Measurements from ENCODE around the gene POLR1H. TPM values are rescaled to one million over a fixed set of nuclear protein-coding genes. Genes with fewer than 3 reads are reported as not detected.

Gene POLR1H
- total RNA-seq, 1 experiment from 2014 or later = 40.0 TPM

GRCh38 chr6:30112402-30112994 lies 51.4 kb downstream of the POLR1H start:
- TF ChIP-seq CTCF (conservative IDR thresholded peaks at IDR 0.05; ENCODE audit: low read depth, low read length) (no peak), EZH2 (IDR thresholded peaks at IDR 0.05; ENCODE audit: low read length, unreplicated experiment) (no peak)
- H3K27me3 ChIP-seq (ENCODE audit: low read length) = no peaks in the 10 kb centered on the region
- H4K20me1 ChIP-seq (ENCODE audit: low read length) = no peaks in the 10 kb centered on the region
- no peak overlapping the region for H3K4me3 ChIP-seq (ENCODE audit: low read length)
- ChIA-PET POLR2A (ENCODE audit: unreplicated experiment) (no interaction called here), CTCF (no interaction called here)
- peaks cover 8% of the 10 kb centered on the region; the same call in 1 of the 2 replicates for H3K4me1 ChIP-seq (ENCODE audit: insufficient read depth, low read length)
- no peak overlapping the region for H2AFZ ChIP-seq (ENCODE audit: low read length)
- ATAC-seq (no peak), DNase-seq (no peak)
- no peaks in the 10 kb centered on the region for H3K9me3 ChIP-seq (ENCODE audit: low read length)
- H3K9ac ChIP-seq (ENCODE audit: low read length) = no peak overlapping the region
- H3K79me2 ChIP-seq (ENCODE audit: low read length) = no peaks in the 10 kb centered on the region
- H3K4me2 ChIP-seq (ENCODE audit: low read length) = 0 out of 2 replicates have a peak overlapping the region, but pooled peaks have one; percentile 8
- no peak overlapping the region for H3K27ac ChIP-seq (ENCODE audit: low read length)
- H3F3A ChIP-seq (ENCODE audit: low read length, unreplicated experiment) = no peaks in the 10 kb centered on the region
- no peaks in the 10 kb centered on the region for H3K36me3 ChIP-seq (ENCODE audit: low read depth, low read length)
- TSS peak; percentile 65 for BruUV-seq (replicated peaks)
- no peaks in the 10 kb centered on the region for H3K9me2 ChIP-seq (replicated peaks; ENCODE audit: low read length)
- intact Hi-C loops (cut with micrococcal nuclease) = no loop called here

- H4K20me1 ChIP-seq (ENCODE audit: low read length) = no peaks in the 10 kb centered on the region
- H3K9me3 ChIP-seq (ENCODE audit: low read length) = no peaks in the 10 kb centered on the region
- no peaks in the 10 kb centered on the region for H3F3A ChIP-seq (ENCODE audit: low read length, unreplicated experiment)
- H3K36me3 ChIP-seq (ENCODE audit: low read depth, low read length) = no peaks in the 10 kb centered on the region
- ChIA-PET CTCF (interaction anchor here (0.6 kb wide), 1 partner anchor 147 kb away, joined by 10 read pairs; no protein-coding TSS in a partner anchor), POLR2A (ENCODE audit: unreplicated experiment) (no interaction called here)
- 0 out of 2 replicates have a peak within 1 kb of the TSS, but pooled peaks have one; percentile 8 for H3K4me2 ChIP-seq (ENCODE audit: low read length)
- intact Hi-C loops (cut with micrococcal nuclease) = no loop called here
- H3K4me1 ChIP-seq (ENCODE audit: insufficient read depth, low read length) = peaks cover 8% of the 10 kb centered on the region; the same call in 1 of the 2 replicates
- no peak within 1 kb of the TSS for H2AFZ ChIP-seq (ENCODE audit: low read length)
- no peak within 1 kb of the TSS for H3K9ac ChIP-seq (ENCODE audit: low read length)
- H3K4me3 ChIP-seq (ENCODE audit: low read length) = no peak within 1 kb of the TSS
- H3K27me3 ChIP-seq (ENCODE audit: low read length) = no peaks in the 10 kb centered on the region
- H3K79me2 ChIP-seq (ENCODE audit: low read length) = no peaks in the 10 kb centered on the region
- no peaks in the 10 kb centered on the region for H3K9me2 ChIP-seq (replicated peaks; ENCODE audit: low read length)
- no TSS peak for BruUV-seq (replicated peaks)
- ATAC-seq (no peak), DNase-seq (peak; percentile 8)
- TF ChIP-seq EZH2 (IDR thresholded peaks at IDR 0.05; ENCODE audit: low read length, unreplicated experiment) (no peak), CTCF (conservative IDR thresholded peaks at IDR 0.05; ENCODE audit: low read depth, low read length) (no peak), EZH2phosphoT487 (IDR thresholded peaks at IDR 0.05; ENCODE audit: borderline replicate concordance, low read length) (no peak)
- no peak within 1 kb of the TSS for H3K27ac ChIP-seq (ENCODE audit: low read length)
Observed at GRCh38 chr6:30113003-30113759, 52.1 kb downstream of the POLR1H start, which contains the start of gene TRIM31. Gene TRIM31 (minus strand): TSS chr6:30113090. CDS start chr6:30112805, 285 bp downstream.

- ATAC-seq (no peak), DNase-seq (no peak)
- Histone ChIP-seq H3K4me1 (ENCODE audit: insufficient read depth, low read length) (peaks cover 8% of the 10 kb centered on the region; the same call in 1 of the 2 replicates), H2AFZ (ENCODE audit: low read length) (no peak overlapping the region), H3K4me2 (ENCODE audit: low read length) (no peak overlapping the region), H3K9me3 (ENCODE audit: low read length) (no peaks in the 10 kb centered on the region), H3K27me3 (ENCODE audit: low read length) (no peaks in the 10 kb centered on the region), H4K20me1 (ENCODE audit: low read length) (no peaks in the 10 kb centered on the region), H3K27ac (ENCODE audit: low read length) (no peak overlapping the region), H3K9me2 (replicated peaks; ENCODE audit: low read length) (no peaks in the 10 kb centered on the region), H3K4me3 (ENCODE audit: low read length) (no peak overlapping the region), H3K9ac (ENCODE audit: low read length) (no peak overlapping the region), H3K36me3 (ENCODE audit: low read depth, low read length) (no peaks in the 10 kb centered on the region), H3F3A (ENCODE audit: low read length, unreplicated experiment) (no peaks in the 10 kb centered on the region), H3K79me2 (ENCODE audit: low read length) (no peaks in the 10 kb centered on the region)
- TF ChIP-seq CTCF (conservative IDR thresholded peaks at IDR 0.05; ENCODE audit: low read depth, low read length) (no peak), EZH2phosphoT487 (IDR thresholded peaks at IDR 0.05; ENCODE audit: borderline replicate concordance, low read length) (no peak), EZH2 (IDR thresholded peaks at IDR 0.05; ENCODE audit: low read length, unreplicated experiment) (no peak)
- BruUV-seq (replicated peaks) = no TSS peak
- ChIA-PET CTCF (interaction anchor here (0.6 kb wide), 1 partner anchor 148 kb away, joined by 10 read pairs; no protein-coding TSS in a partner anchor), POLR2A (ENCODE audit: unreplicated experiment) (no interaction called here)
- intact Hi-C loops (cut with micrococcal nuclease) = no loop called here
Observed at GRCh38 chr6:30113841-30114240, 52.8 kb downstream of the POLR1H start.

Data from PC-3 (cell line).